Pancreas (tissue), 10 donors: Measurements from ENCODE around the gene SLC46A1. TPM values are rescaled to one million over a fixed set of nuclear protein-coding genes. Genes with fewer than 3 reads are reported as not detected.

ENCODE experiments used
- ATAC-seq, 4 donors: fragments of 200-7000 bp; cut with Tn5 transposase; one replicate each; pipeline versions ENCODE4 v1.8.0 to v1.9.1; 2020; ENCODE audit warnings: mild to moderate bottlenecking in 4 of 4, moderate library complexity in 4 of 4
- DNase-seq, 6 donors: peaks; one replicate each; pipeline ENCODE4 v3.0.0-alpha.2; 2020
- FAIRE-seq: peaks from 2 replicates; lab custom pipeline; 2012; peaks lifted over from hg19 to GRCh38; lab: Jason Lieb, UNC
- H3K27ac ChIP-seq, 4 donors: fragments of 200-600 bp; sonication (generic); 1 replicate in 3 of 4; 2 replicates in 1 of 4; pipeline versions ENCODE4 v1.5.0 to v1.8.0; 2020
- H3K27me3 ChIP-seq, 4 donors: fragments of 200-600 bp; one replicate each; pipeline ENCODE4 v1.8.0; 2021
- H3K36me3 ChIP-seq, 3 donors: fragments of 200-600 bp; sonication (generic) in 1 of 3; one replicate each; pipeline versions ENCODE4 v1.5.0 to v1.8.0; 2020 to 2021
- H3K4me1 ChIP-seq, 3 donors: fragments of 200-600 bp; one replicate each; pipeline ENCODE4 v1.8.0; 2021
- H3K4me3 ChIP-seq, 4 donors: fragments of 200-600 bp; sonication (generic) in 2 of 4; one replicate each; pipeline versions ENCODE4 v1.5.0 to v1.8.0; 2020 to 2021
- H3K9me3 ChIP-seq, 4 donors: fragments of 200-600 bp; one replicate each; pipeline ENCODE4 v1.8.0; 2021
- WGBS, 2 donors: extraction: QIAGEN DNeasy Blood & Tissue Kit; methylation state at CpG; one replicate each; pipeline ENCODE4 v1.1.7; 2013; 5-methylcytosine and 5-hydroxymethylcytosine counted together
- intact Hi-C, 3 donors: fragments of 100-400 bp; cut with DNase I; formaldehyde crosslinking; loops; one replicate each; pipeline versions ENCODE4 v1.11.1 to v1.14.2; 2022
- polyA plus RNA-seq, 2 donors: library from polyadenylated mRNA; stranded (reverse); fragments of 200-250 nt; gene quantifications; one replicate each; pipeline ENCODE4 v1.2.3, GENCODE V29; 2013
- total RNA-seq, 6 donors: library from RNA; stranded (reverse); fragmentation: NEBNext Ultra II Directional in 4 of 6; extraction: Animal tissue kit (Norgen Biotek cat#: 25700) in 4 of 6; gene quantifications; one replicate each; pipeline versions ENCODE4 v1.2.1 to v1.2.4, GENCODE V29; 2021 to 2023
- TF ChIP-seq, protein P1 (sequence below), 4 donors: fragments of 200-600 bp; sonication (generic) in 3 of 4; IDR thresholded peaks; one replicate each; pipeline versions ENCODE4 v1.5.0 to v1.8.0; 2021; ENCODE audit warnings: antibody characterized with exemption in 4 of 4
- donor health status: healthy with polysubstance abuse.
- donor health status: DM: no; HTN: no; CAD: no; lungs with moderate emphysema.
- donor health status: DM: no; HTN: no; CAD: no.
- donor health status: control.
- donor health status: control.
- donor health status: Bipolar disorder and iron deficiency.
- donor health status: DM: yes; HTN: yes; CAD: no.
- donor health status: DM: no; HTN: no; CAD: no.
- donor health status: DM: no; HTN: no; CAD: no.
- donor health status: DM: yes; HTN: yes; CAD: no.

The SLC46A1 gene
- total and polyA plus RNA-seq, 8 donors: 5.8 to 13.8 (median 7.3) TPM

DNA sequence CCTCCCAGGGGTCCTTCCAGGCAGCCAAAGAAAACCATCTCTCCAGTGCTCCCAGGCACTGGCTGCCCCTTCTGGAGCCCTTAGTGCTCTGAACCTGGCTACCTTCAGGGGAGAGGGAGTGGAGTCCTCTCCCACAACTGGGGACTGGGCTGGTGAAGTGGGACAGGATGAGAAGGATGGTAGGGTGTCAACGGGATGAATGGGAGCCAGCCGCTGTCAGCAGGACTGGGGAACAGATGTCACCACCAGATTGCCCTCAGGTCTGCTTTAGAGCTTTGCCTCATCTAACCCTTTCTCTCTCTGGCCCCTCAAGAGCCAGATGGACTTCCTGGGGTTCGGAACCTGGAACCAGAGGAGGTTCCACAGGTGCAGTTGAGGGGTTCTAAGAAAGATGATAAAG is 40.5 kb downstream of the SLC46A1 start:
- ATAC-seq: no peak
- Histone ChIP-seq H3K9me3 (no peaks in the 10 kb centered on the region), H3K4me1 (peaks cover 1 to 11% (median 7%) of the 10 kb centered on the region in 3 donors), H3K4me3 (no peak overlapping the region), H3K36me3 (peaks cover 3 to 18% (median 5%) of the 10 kb centered on the region in 3 donors), H3K27me3 (no peaks in the 10 kb centered on the region), H3K27ac (no peak overlapping the region)
- FAIRE-seq: no peak
- WGBS, 2 donors: 85 to 93% methylated on average over 3 of the region's 3 CpGs
- intact Hi-C loops: no loop called here
- peak in 1 of 6 donors; percentile 30 for DNase-seq
- TF ChIP-seq, protein P1, sequence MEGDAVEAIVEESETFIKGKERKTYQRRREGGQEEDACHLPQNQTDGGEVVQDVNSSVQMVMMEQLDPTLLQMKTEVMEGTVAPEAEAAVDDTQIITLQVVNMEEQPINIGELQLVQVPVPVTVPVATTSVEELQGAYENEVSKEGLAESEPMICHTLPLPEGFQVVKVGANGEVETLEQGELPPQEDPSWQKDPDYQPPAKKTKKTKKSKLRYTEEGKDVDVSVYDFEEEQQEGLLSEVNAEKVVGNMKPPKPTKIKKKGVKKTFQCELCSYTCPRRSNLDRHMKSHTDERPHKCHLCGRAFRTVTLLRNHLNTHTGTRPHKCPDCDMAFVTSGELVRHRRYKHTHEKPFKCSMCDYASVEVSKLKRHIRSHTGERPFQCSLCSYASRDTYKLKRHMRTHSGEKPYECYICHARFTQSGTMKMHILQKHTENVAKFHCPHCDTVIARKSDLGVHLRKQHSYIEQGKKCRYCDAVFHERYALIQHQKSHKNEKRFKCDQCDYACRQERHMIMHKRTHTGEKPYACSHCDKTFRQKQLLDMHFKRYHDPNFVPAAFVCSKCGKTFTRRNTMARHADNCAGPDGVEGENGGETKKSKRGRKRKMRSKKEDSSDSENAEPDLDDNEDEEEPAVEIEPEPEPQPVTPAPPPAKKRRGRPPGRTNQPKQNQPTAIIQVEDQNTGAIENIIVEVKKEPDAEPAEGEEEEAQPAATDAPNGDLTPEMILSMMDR (IDR thresholded peaks at IDR 0.05): no peak

DNA sequence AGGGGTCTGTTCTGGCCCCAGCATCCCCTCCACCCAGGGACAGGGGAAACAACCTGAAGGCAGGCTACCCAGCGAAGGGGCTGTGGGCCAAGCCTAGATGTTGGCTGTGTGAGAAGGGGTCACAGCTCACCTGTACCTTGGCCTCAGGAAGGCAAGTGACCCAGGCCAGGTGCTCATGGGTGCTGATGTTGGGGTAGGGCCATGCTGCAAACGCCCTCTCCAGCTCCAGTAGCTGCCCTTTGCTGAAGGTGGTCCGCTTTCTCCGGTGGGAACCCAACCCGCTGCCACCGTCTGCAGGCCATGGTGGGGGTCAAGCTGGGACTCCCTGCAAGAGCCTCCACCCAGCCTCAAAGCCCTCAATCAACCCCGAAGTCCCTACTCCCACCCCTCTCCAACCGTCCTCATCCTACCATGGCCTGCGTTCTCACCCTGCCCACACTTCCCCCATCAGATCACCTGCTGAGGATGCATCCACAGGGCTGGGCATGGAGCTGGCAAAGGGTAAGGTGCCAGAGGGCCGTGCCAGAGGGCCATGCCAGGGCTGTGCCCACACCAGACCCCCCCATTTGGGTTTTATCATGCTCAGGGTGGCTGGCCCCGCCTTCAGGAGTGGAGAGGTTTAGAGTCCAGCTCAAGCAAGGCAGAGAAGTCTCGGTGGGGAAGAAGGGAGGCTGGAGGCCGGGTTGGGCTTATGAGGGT is 41.2 kb downstream of the SLC46A1 start, which contains the start of gene SEBOX:
Gene SEBOX (minus strand): TSS at position 535 of the 699 bp plus-strand sequence. CDS start 48 bp downstream, at position 487.
- peak in 1 of 6 donors; percentile 34 for DNase-seq
- TF ChIP-seq, protein P1 (IDR thresholded peaks at IDR 0.05): no peak
- H3K9me3 ChIP-seq: no peaks in the 10 kb centered on the region
- intact Hi-C loops: no loop called here
- H3K4me1 ChIP-seq: peaks cover 0 to 4% (median 0%) of the 10 kb centered on the region in 3 donors
- H3K27ac ChIP-seq: no peak within 1 kb of the TSS
- H3K27me3 ChIP-seq: no peaks in the 10 kb centered on the region
- WGBS, 2 donors: 90 to 95% methylated on average over 13 of the region's 13 CpGs
- no peak within 1 kb of the TSS for H3K4me3 ChIP-seq
- no peak for FAIRE-seq
- no peak for ATAC-seq
- H3K36me3 ChIP-seq: peaks cover 3 to 25% (median 12%) of the 10 kb centered on the region in 3 donors

DNA sequence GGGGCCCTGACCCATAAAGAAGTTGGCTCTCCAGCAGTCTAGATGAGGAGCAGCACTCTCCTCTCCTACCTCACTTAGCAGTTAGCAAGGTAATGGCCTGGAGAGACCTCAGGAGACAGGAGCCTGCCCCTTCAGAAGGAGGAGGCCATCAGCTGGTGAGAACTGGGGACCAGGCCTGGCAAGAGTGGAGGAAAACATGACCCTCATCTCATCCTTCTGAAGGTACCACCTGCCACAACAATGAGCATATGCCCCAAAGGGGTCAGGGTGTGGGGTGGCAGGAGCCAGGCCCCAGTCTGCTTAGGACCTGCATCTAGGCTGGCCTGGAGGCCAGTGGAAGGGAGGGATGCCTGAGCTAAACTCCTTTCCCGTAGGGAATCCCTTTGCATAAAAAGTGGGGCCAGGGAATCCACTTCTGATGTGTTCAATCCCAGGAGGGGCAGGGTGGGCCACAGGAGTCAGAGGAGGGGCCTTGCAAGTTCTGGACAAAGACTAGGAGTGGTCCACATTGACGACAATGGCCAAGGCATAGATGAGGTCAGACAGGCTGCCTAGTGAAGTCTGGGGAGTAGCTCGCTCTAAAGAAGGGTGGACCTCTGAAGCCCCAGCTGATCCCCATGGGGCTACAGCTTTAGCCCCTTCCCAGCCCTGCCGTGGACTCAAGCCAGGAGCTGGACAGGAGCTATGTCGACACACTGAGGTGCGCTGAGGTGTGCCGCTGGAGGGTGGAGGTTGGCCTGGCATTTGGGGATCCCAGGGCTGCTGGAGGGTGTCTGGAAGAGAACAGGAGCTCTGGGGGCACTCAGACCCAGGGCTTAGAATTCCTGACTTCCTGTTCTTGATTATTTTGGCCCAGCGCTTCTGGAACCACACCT is 42.0 kb downstream of the SLC46A1 start:
- TF ChIP-seq, protein P1 (IDR thresholded peaks at IDR 0.05): no peak
- ATAC-seq (no peak), FAIRE-seq (no peak), DNase-seq (peak in 1 of 6 donors; percentile 51)
- no peaks in the 10 kb centered on the region for H3K27me3 ChIP-seq
- no peaks in the 10 kb centered on the region for H3K4me1 ChIP-seq
- 87 to 92% methylated on average over 8 of the region's 8 CpGs for WGBS, 2 donors
- no peak overlapping the region for H3K27ac ChIP-seq
- peaks cover 3 to 33% (median 14%) of the 10 kb centered on the region in 3 donors for H3K36me3 ChIP-seq
- no peaks in the 10 kb centered on the region for H3K9me3 ChIP-seq
- no peak overlapping the region for H3K4me3 ChIP-seq
- intact Hi-C loops: no loop called here

DNA sequence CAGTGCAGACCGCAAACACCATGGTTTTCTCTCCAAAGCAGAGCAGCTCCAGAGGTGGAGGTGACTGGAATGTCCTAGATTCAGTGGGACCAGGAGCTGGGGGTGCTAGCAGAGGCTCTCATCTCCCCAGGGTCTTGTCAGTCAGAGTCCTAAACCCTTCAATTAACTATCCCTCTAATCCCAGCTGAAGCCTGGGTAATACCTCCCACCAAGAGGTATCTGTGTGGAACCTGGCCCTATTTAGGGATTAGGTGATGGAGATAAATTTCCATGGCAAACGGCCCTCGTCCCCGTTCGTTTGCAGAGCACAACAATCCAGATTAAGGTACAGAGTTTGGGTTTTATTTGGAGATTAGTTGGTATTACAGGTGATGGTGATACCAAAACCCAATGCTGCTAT is 42.8 kb downstream of the SLC46A1 start:
- WGBS, 2 donors: 81 to 87% methylated on average over 5 of the region's 5 CpGs

More for the DNA sequence above, 42.8 kb downstream of the SLC46A1 start:
- H3K4me1 ChIP-seq: peaks cover 0 to 5% (median 5%) of the 10 kb centered on the region in 3 donors
- DNase-seq (no peak), FAIRE-seq (no peak), ATAC-seq (no peak)
- H3K4me3 ChIP-seq: no peak overlapping the region
- TF ChIP-seq, protein P1 (IDR thresholded peaks at IDR 0.05): no peak
- H3K9me3 ChIP-seq: no peaks in the 10 kb centered on the region
- no peak overlapping the region for H3K27ac ChIP-seq
- H3K27me3 ChIP-seq: no peaks in the 10 kb centered on the region
- H3K36me3 ChIP-seq: peaks cover 3 to 34% (median 14%) of the 10 kb centered on the region in 3 donors
- intact Hi-C loops: no loop called here
